Bone marrow (tissue), 2 donors: ENCODE data around the gene TMEM190.

Experiments
- DNase-seq, 2 donors: peaks; one replicate each; lab custom pipeline; 2025; lab: John Stamatoyannopoulos, UW

TMEM190 gene

GRCh38 chr19:55352040-55352439 is 24.6 kb upstream of the TMEM190 start:
- DNase-seq, result no peak

DNA sequence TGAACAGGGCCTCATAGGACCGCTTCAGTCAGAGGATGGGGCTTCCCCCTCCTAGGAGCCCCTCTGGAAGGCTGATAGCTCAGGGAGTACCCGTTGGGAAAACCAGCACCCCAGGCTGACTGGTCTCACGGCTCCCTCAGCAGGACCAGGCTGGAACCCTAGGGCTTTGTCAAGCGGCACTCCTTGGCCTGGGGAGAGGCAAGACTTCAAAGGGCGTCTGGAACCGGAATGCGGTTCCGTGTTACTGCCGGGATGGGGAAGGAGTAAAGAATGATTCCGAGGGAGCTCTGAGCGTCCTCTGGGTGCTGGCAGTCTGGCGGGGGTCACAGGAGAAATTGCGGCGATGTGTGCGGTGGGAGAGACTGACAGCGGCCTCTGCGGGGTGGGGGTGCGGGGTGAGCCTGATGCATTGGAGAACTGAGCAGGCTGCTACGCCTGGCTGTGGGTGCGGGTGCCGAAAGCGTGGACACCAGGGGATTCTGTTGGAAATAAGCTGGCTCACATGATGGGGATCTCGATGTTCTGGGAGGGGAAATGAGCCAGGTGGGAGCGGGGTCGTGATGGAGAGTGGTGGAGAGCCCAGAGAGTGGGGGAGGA is 24.0 kb upstream of the TMEM190 start:
- DNase-seq, result no peak

GRCh38 chr19:55353356-55353802 is 23.2 kb upstream of the TMEM190 start:
- no peak for DNase-seq

DNA sequence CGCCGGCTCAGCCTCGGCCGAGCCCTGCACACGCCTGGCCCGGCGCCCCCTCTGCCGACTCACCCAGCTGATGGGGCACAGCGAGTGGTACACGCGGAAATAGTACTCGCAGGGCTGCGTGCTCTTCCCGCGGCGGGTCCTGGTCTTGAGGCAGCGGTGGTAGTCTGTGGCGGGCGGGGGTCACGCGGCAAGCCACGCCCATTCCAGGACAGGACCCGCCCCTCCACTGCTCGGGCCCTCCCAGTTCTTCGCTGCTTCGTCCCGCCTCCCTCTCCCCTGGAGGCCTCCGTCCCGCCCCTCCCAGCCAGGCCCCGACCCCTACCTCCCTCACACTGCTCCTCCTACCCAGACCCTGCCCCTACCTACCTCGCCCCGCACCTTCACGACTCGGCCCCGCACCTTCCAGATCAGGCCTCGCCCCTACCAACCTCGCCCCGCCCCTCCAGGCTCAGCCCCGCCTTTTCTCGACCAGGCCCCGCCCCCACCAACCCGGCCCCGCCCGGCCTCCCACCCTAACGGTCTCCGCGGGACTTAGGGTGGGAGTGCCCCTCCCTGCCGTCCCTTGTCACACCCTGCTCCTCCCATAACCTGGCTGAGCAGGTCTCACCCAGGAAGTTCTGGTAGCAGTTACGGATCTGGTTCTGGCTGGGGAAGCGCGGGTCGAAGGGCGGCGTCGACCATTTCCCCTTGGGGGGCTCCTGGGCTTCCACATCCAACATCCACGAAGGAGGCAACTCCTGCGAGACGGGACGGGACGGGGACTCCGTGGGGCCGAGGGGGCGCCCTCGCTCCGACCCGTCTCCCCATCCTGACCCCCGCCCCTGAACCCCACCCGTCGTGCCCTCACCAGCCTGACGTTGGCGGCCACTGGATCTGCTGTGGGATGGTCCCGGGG is 22.6 kb upstream of the TMEM190 start:
- peak in 1 of 2 donors; percentile 90 for DNase-seq

DNA sequence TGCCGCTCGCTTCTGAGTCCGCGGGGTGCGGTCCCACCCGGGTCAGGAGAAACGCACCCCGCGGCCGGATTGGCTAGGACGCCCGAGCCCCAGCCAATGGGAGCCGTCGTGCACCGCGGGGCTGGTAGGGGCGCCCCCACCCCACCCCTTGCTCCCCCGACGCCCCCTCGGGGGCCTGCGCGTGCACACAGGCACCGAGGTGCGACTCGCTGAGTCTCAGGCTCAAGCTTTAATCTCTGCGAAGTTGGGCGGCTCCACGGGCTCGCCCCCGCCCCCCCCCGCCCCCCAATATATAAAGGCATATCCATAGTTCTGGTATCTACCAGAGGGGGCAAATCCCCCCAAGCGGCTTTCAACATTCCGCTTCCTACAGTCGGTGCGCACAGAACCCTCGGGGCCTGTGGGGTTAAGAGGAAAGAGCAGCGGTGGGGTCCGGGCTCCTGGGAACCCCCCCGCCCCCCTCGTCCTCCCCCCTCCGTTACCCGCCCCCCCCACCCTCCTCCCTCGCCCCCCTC is 21.9 kb upstream of the TMEM190 start, which contains the start of gene COX6B2:
Gene COX6B2 (minus strand): TSS at position 22 of the 515 bp plus-strand sequence. CDS start 198 bp downstream, outside the sequence.
- DNase-seq, result no peak

- no peak for DNase-seq
Measured at GRCh38 chr19:55355213-55355821, 21.3 kb upstream of the TMEM190 start.

- DNase-seq, result no peak
Measured at GRCh38 chr19:55358493-55358892, 18.1 kb upstream of the TMEM190 start.

DNA sequence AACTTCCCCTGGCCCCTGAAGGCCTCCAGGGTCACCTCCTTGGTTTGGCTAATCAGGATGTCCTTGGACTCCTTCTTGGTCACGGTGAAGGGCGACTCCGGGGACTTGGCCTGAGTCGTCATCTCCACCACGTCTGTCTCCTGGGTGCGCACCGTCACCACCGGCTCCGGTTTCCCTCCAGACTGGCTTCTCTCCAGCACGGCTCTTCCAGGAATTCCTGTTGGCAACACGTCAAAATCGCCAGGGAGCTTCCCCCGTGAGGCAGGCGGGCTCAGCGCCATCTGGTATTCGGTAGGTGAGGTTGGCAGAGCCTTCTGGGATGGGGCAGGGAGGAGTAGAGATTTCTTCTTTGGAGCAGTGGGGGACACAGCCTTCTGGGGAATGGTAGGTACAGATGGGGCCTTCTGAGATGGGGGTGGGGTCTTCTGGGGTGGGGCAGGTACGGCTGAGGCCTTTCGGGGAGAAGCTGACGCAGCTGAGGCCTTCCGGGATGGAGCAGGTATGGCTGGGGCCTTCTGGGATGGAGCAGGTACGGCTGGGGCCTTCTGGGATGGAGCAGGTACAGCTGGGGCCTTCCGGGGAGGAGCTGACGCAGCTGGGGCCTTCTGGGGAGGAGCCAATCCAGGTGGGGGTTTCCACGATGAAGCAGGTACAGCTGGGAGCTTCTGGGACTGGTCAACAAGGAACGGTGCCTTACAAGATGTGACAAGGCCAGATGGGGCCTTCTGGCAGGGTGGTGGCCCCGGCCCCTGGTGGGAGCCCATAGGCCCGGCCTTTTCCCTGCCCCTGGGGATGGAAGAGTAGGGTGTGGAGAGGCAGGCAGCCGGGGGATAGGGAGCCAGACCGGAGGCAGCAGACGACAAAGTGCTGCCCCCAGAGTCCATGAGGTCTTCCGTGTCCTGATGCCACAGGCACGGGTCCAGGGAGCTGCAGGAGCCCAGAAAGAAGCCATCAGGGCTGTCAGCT is 17.4 kb upstream of the TMEM190 start:
- DNase-seq, result no peak

GRCh38 chr19:55360902-55361301 is 15.7 kb upstream of the TMEM190 start:
- DNase-seq, result no peak

DNA sequence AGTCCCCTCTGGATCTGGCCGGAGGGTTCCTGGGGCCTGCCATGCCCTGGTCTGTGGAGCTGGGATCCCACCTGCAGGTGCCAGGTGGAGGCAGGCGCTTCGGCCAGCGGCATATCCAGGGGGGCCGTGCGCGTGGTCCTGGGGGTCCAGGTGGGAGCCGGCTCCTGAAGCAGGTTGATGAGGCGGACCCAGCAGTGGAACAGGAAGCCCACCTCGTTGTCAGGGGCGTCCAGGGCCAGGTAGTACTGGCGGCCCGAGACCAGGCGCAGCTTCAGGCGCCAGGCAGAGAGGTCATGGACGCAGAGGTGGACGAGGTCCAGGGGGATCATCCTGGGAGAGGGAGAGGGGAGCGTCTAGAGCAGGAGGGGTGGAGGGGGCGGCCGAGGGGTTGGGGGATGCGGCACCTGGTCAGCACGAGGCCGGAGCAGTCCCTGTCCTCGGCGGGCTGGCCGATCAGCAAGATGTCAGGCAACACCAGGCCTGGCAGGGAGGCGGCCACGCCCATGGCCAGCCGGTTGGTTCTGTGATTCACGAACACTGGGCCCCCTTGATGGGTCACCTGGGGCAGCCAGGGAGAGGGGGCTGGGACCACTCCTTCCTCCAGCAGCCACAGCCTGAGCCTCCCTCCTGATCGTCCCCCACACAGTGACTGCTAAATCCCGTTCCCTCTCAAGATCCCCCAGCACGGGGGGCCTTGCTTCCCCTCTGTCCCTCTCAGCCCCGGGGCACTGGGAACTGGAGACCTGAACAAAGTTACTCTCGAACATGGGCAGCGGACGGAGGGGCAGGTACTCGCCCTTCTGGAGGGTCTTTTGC is 14.2 kb upstream of the TMEM190 start:
- DNase-seq, result no peak

DNA sequence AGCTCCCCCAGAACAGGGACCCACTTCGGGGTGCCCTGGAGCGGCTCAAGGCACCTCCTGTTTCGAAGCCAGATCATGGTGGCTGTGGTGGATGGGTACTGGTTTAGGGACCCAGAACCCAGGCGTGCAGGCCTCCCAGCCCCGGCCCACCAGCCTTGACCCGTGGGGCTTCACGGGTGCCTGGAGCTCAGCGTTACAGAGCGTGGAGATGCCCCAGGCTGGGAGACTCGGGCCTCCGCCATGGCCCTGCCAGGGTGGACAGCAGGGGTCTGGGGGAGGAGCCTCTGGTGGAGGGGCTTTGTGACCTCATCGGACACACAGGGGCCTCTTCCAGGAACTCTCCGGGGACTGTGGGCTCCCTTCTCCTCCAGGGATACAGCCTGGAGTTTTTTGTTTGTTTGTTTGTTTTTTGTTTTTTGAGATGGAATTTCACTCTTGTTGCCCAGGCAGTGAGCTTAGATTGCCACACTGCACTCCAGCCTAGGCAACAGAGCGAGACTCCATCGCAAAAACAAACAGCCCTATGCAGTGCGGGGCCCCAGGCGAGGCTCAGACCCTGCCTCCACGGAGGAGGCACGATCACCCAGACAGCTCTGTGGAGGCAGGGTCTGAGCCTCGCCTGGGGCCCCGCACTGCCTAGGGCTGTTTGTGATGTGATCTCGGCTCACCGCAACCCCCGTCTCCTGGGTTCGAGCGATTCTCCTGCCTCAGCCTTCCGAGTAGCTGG is 13.5 kb upstream of the TMEM190 start, which contains the start of gene GARIN5B:
Gene GARIN5B (minus strand): TSS at position 271 of the 727 bp plus-strand sequence. CDS start 194 bp downstream, at position 77.
- DNase-seq, result no peak

- DNase-seq, result no peak
Measured at GRCh38 chr19:55365245-55365644, 11.4 kb upstream of the TMEM190 start.

DNA sequence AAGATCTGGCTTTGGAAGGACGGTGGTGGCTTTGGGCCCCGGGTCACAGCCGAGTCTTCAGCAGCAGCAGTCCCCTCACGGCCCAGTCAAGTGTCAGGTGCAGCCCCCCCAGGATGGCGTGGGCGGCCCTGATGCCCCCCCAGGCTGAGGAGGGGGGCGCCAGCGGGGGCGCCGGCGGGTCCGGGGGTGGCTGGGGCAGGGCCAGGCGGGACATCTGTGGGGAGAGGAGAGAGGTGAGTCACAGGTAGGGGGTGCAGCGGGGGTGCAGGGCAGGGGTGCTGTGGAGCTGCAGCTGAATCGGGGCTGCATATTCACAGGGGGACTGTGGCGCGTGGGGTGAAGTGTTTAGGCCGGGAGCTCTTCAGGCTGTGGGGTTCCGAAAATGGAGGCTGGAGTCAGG is 10.7 kb upstream of the TMEM190 start:
- no peak for DNase-seq

GRCh38 chr19:55366790-55367189 is 9.8 kb upstream of the TMEM190 start:
- DNase-seq, result no peak

DNA sequence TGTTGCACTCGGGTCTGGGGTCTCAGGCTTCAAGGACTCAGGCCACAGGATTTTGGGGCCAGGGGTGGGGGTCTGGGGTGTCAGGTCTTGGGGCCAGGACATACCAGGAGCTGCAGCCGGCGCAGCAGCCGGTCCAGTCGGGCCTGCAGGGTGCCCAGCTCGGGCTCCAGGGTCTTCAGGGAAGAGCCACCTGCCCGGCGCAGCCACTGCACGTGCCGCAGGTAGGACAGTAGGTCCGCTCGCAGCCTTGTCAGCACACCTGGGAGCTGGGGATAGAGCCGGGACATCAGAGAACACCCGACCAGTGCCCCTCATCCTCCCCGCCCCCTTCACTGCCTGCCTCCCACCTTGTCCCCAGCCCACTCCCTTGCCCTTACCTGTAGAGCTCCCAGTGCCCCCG is 8.5 kb upstream of the TMEM190 start:
- DNase-seq, result no peak

DNA sequence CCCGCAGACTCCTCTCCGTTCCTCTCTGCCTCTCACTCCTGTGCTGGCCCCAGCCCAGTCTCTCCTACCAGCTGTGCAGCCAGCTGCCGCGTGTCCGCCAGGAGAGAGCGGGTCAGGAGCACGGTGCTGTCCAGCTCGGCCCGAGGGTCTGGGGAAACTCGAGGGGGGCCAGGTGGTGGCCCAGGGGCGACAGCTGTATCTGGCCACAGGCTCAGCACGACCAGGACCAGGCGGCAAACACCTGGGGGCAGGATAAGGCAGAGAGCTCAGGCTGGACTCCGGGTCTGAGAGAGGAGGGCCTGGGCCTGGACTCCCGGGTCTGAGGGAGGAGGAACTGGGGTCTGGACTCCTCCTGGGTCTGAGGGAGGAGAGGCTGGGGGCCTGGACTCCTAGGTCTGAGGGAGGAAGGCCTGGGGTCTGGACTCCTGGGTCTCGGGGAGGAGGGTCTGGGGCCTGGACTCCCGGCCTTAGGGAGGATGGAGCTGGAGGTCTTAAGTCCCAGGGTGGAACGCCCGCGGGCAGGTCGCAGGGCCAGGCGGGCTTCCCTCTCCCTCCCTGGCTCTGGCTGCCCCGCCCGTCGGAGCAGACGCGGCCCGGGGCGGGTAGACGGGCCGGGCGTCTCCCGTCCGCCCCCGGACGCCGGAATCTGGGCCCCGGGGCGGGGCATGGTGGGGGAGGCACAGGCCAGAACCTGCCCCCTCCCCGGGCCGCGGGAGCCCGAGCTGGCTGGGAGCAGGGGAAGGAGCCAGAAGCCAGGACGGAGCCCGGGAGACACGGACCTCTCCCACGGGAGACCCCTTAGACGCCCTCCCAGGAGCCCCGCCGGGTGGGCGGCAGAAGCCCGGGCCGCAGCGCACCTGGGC is 7.7 kb upstream of the TMEM190 start:
- no peak for DNase-seq

DNA sequence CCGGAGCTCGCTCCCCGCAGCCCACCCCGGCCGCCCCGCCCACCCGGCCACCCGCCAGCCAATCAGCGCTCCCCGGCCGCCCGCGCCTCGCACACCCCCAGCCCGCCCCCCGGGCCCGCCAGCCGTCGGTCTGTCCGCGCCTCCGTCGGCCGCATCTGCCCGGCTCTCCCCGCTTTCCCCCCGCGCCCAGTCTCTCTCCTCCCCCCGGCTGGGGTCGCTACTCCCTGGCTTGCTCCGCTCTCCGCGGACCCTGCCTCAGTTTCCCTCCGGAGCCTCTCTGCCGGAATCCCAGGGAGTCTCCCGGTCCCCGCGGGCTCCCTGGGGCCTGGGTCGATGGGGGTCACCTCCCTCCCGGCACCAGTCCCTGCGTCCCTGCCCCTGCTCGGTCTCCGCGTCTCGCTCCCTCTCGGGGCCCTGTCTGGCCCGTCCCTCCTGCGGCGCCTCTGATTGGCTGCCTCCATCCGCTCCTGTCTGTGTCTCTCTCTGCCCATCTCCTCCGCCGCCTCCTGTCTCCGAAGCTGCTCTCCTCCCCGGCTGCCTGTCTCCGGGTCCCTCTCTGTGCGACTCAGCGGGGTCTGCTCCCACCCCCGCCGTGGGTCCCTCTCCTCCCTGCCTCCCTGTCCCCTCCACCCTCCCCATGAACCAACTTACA is 6.8 kb upstream of the TMEM190 start:
- DNase-seq, result no peak

GRCh38 chr19:55370305-55370988 is 6.2 kb upstream of the TMEM190 start, which contains the start of gene IL11:
TSS of gene IL11 (minus strand) at chr19:55370463. CDS start at chr19:55370310, 153 bp downstream.
- no peak for DNase-seq
